ENCODE data around the gene APLP1. TPM values are rescaled to one million over a fixed set of nuclear protein-coding genes. Genes with fewer than 3 reads are reported as not detected.

Gene APLP1
- total and polyA plus RNA-seq, 4 donors, result 0.08 to 0.51 (median 0.16) TPM; not detected in 1

- TF ChIP-seq JUND (IDR thresholded peaks at IDR 0.05) (no peak), FOXA1 (IDR thresholded peaks at IDR 0.05) (no peak), RAD21 (IDR thresholded peaks at IDR 0.05) (no peak), HNF4G (IDR thresholded peaks at IDR 0.05) (no peak), HNF4A (conservative IDR thresholded peaks at IDR 0.05) (no peak), ZBTB33 (IDR thresholded peaks at IDR 0.05) (no peak), MAX (IDR thresholded peaks at IDR 0.05) (no peak), GABPA (IDR thresholded peaks at IDR 0.05 in 1 of 2, conservative IDR thresholded peaks at IDR 0.05 in 1 of 2) (no peak), NR2F2 (IDR thresholded peaks at IDR 0.05) (no peak)
- Histone ChIP-seq H3K27ac (ENCODE audit: low read depth in 1 of 2, low read length in 2 of 2) (no peak overlapping the region), H3K27me3 (ENCODE audit: control insufficient read depth in 4 of 4, insufficient read depth in 4 of 4, low read length in 3 of 4) (no peaks in the 10 kb centered on the region), H3K4me1 (ENCODE audit: control insufficient read depth in 4 of 4, insufficient read depth in 4 of 4, low read length in 3 of 4) (no peaks in the 10 kb centered on the region), H3K36me3 (ENCODE audit: control insufficient read depth in 4 of 4, insufficient read depth in 3 of 4, low read depth in 1 of 4, low read length in 3 of 4) (peaks cover 7 to 19% (median 8%) of the 10 kb centered on the region in 4 donors), H3K4me3 (ENCODE audit: low read depth in 1 of 3, low read length in 3 of 3) (no peak overlapping the region), H3K9ac (ENCODE audit: low read depth in 1 of 2, low read length in 2 of 2) (no peak overlapping the region), H3K9me3 (ENCODE audit: control insufficient read depth in 4 of 4, low read length in 3 of 4) (no peaks in the 10 kb centered on the region)
- DNase-seq (ENCODE audit: low spot score), result no peak
- WGBS, result 97% methylated on average over 8 of the region's 8 CpGs
Observed at GRCh38 chr19:35885904-35886303, 17.5 kb downstream of the APLP1 start.

- H3K4me1 ChIP-seq (ENCODE audit: control insufficient read depth in 4 of 4, insufficient read depth in 4 of 4, low read length in 3 of 4), result no peaks in the 10 kb centered on the region
- H3K36me3 ChIP-seq (ENCODE audit: control insufficient read depth in 4 of 4, insufficient read depth in 3 of 4, low read depth in 1 of 4, low read length in 3 of 4), result peaks cover 7 to 19% (median 8%) of the 10 kb centered on the region in 4 donors
- no peaks in the 10 kb centered on the region for H3K27me3 ChIP-seq (ENCODE audit: control insufficient read depth in 4 of 4, insufficient read depth in 4 of 4, low read length in 3 of 4)
- no peak overlapping the region for H3K4me3 ChIP-seq (ENCODE audit: low read depth in 1 of 3, low read length in 3 of 3)
- H3K9me3 ChIP-seq (ENCODE audit: control insufficient read depth in 4 of 4, low read length in 3 of 4), result no peaks in the 10 kb centered on the region
- no peak overlapping the region for H3K9ac ChIP-seq (ENCODE audit: low read depth in 1 of 2, low read length in 2 of 2)
- 96% methylated on average over 5 of the region's 5 CpGs for WGBS
- no peak for DNase-seq (ENCODE audit: low spot score)
- TF ChIP-seq RXRA (IDR thresholded peaks at IDR 0.05) (no peak), SP1 (IDR thresholded peaks at IDR 0.05) (no peak), NR2F2 (IDR thresholded peaks at IDR 0.05) (no peak), YY1 (IDR thresholded peaks at IDR 0.05) (no peak), HNF4G (IDR thresholded peaks at IDR 0.05) (no peak), RAD21 (IDR thresholded peaks at IDR 0.05) (no peak), FOXA2 (IDR thresholded peaks at IDR 0.05) (no peak), REST (IDR thresholded peaks at IDR 0.05) (no peak), CTCF (IDR thresholded peaks at IDR 0.05; ENCODE audit: low read depth, low read length, missing input control) (no peak), FOXA1 (IDR thresholded peaks at IDR 0.05) (no peak), MAX (IDR thresholded peaks at IDR 0.05) (no peak), EGR1 (IDR thresholded peaks at IDR 0.05; ENCODE audit: low read depth in 2 of 2) (no peak), GABPA (IDR thresholded peaks at IDR 0.05 in 1 of 2, conservative IDR thresholded peaks at IDR 0.05 in 1 of 2) (no peak), TAF1 (conservative IDR thresholded peaks at IDR 0.05) (no peak), HNF4A (conservative IDR thresholded peaks at IDR 0.05) (no peak)
- no peak overlapping the region for H3K27ac ChIP-seq (ENCODE audit: low read depth in 1 of 2, low read length in 2 of 2)
Observed at GRCh38 chr19:35887197-35887596, 18.8 kb downstream of the APLP1 start.

Measured in liver (tissue), 9 donors.